ENCODE measurements around the gene CCDC51.

The CCDC51 gene

DNA sequence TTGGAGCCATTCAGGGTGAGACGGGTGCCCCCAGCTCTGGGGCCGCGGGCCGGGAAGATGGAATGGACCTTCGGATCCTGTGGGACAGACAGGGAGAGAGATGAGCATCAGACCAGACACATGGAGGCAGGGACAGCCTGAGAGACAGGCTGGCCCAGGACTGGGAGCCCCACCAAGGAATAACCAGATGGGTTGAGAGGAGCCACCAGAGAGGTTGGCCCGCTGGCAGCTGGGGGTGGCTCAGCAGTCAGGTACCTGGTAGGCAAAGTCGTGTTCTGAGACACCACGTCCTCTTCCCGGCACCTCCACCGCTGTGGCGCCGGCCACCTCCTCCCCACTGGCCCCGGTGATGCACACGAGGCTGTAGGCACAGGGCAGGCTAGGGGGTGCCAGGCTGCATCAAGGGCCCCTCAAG lies 23.8 kb downstream of the CCDC51 start:
- H3K4me3 ChIP-seq (ENCODE audit: control insufficient read depth, low read depth, low read length) = no peak overlapping the region
- DNase-seq (ENCODE audit: low read depth) = no peak
- TF ChIP-seq, protein P1, sequence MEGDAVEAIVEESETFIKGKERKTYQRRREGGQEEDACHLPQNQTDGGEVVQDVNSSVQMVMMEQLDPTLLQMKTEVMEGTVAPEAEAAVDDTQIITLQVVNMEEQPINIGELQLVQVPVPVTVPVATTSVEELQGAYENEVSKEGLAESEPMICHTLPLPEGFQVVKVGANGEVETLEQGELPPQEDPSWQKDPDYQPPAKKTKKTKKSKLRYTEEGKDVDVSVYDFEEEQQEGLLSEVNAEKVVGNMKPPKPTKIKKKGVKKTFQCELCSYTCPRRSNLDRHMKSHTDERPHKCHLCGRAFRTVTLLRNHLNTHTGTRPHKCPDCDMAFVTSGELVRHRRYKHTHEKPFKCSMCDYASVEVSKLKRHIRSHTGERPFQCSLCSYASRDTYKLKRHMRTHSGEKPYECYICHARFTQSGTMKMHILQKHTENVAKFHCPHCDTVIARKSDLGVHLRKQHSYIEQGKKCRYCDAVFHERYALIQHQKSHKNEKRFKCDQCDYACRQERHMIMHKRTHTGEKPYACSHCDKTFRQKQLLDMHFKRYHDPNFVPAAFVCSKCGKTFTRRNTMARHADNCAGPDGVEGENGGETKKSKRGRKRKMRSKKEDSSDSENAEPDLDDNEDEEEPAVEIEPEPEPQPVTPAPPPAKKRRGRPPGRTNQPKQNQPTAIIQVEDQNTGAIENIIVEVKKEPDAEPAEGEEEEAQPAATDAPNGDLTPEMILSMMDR (conservative IDR thresholded peaks at IDR 0.05; ENCODE audit: control insufficient read depth, insufficient read depth, low read depth, low read length) = no peak

- no peak overlapping the region for H3K4me3 ChIP-seq (ENCODE audit: control insufficient read depth, low read depth, low read length)
- DNase-seq (ENCODE audit: low read depth) = no peak
- TF ChIP-seq, protein P1 (conservative IDR thresholded peaks at IDR 0.05; ENCODE audit: control insufficient read depth, insufficient read depth, low read depth, low read length) = no peak
Measured at GRCh38 chr3:48415251-48415953, 24.5 kb downstream of the CCDC51 start.

DNA sequence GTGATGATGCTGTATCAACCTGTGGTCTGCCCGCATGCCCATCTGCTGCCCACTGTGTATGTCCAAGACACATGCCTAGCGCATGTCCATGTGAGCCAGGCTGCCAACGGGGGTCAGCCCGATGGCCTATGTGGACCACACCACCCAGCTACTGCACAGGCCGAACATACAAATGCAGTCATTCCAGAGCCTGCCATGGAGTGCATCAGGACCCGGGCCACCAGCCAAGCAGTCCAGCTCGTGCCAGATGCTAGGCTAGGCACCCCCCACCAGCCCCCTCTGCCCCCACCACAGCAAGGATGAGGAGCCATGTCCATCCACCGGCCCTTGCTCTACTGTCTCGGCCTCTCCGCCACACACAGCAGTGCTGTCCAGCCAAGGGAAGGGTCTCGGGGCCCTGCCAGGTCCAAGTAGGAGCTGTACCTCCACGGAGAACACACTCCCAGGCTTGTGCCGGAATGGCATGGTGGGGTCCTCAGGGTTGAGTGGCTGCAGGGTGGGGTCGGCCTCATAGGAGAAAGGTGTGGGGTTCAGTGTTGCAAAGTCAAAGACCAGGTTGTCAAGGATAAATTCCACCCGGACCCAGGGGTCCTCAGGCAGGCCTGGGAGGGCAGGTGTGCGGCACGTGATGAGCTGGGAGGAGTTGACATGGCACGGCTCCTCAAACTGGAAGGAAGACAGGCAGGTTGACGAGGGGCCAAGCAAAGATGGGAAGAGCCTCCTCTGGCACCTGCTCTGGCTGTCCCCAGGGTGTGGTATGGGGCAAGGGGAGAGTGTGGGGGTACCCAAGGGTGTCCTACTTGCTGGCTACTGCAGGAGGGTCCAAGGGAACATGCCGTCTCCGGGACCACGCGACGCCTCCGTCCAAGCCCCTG lies 25.3 kb downstream of the CCDC51 start:
- H3K4me3 ChIP-seq (ENCODE audit: control insufficient read depth, low read depth, low read length) = no peak overlapping the region
- TF ChIP-seq, protein P1 (conservative IDR thresholded peaks at IDR 0.05; ENCODE audit: control insufficient read depth, insufficient read depth, low read depth, low read length) = no peak
- DNase-seq (ENCODE audit: low read depth) = no peak

DNA sequence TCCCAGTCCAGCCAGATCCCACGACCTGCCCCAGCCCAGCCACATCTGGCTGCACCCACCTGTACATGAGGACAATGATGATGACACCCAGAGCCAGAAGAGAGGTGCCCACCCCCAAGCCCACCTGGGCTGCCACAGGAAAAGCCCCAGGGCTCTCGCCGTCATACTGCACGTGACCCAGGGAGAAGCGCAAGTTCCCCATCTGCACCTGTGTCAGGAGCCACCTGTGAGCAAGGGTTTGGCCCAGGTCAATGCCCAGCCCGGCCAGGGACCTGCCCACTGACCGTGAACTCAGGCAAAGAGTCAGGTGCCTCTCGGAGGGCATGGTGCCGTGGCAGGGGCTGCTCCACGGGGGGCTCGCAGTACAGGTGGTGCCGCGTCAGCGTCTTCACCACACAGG lies 26.3 kb downstream of the CCDC51 start:
- TF ChIP-seq, protein P1 (conservative IDR thresholded peaks at IDR 0.05; ENCODE audit: control insufficient read depth, insufficient read depth, low read depth, low read length) = no peak
- no peak overlapping the region for H3K4me3 ChIP-seq (ENCODE audit: control insufficient read depth, low read depth, low read length)
- DNase-seq (ENCODE audit: low read depth) = no peak

DNA sequence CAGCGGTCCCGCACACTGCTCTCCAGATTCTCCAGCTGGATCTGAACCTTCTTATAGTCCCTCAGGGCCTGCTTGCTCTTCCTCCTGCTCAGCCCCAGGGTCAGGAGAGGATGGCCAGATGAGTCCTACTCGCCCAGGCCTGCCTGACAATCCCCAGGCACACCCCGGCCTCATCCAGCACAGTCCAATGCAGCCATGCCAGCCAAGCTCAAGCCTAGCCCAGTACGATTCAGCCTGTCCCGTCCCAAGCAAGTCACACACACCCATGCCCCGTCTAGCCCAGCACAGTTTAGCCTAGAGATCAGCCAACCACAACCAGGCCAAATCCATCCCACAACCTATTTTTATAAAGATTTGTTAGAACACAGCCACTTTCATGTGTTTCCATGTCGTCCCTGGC lies 26.8 kb downstream of the CCDC51 start:
- no peak for DNase-seq (ENCODE audit: low read depth)
- H3K4me3 ChIP-seq (ENCODE audit: control insufficient read depth, low read depth, low read length) = no peak overlapping the region
- TF ChIP-seq, protein P1 (conservative IDR thresholded peaks at IDR 0.05; ENCODE audit: control insufficient read depth, insufficient read depth, low read depth, low read length) = no peak

GRCh38 chr3:48412375-48413001 lies 27.4 kb downstream of the CCDC51 start:
- H3K4me3 ChIP-seq (ENCODE audit: control insufficient read depth, low read depth, low read length) = no peak overlapping the region
- DNase-seq (ENCODE audit: low read depth) = no peak
- TF ChIP-seq, protein P1 (conservative IDR thresholded peaks at IDR 0.05; ENCODE audit: control insufficient read depth, insufficient read depth, low read depth, low read length) = no peak
